ENCODE measurements around the gene ZNF718. TPM values are rescaled to one million over a fixed set of nuclear protein-coding genes. Genes with fewer than 3 reads are reported as not detected.

Gene ZNF718
- total RNA-seq, 2 donors from 2014 or later, result 2.0 to 6.3 TPM

Other genes starting within 250 kb of the ZNF718 start
- 1 to 10 TPM; 1.9 to 4.6 TPM for gene ZNF595, start 71.2 kb upstream of the ZNF718 start, total RNA-seq
- not detected for gene ZNF732, start 181.0 kb downstream of the ZNF718 start, total RNA-seq
- 10 to 100 TPM; 12.8 to 16.5 TPM for gene ZNF141, start 213.3 kb downstream of the ZNF718 start, total RNA-seq